Erythroblast (primary cell): ENCODE results near the gene GGTA1.

Experiments used
- GATA1 ChIP-seq: IDR thresholded peaks from 2 replicates; pipeline ENCODE4 v1.6.1; 2011; ENCODE audit warnings: low read depth, mild to moderate bottlenecking, control low read depth, low read length, moderate library complexity
- POLR2A ChIP-seq: IDR thresholded peaks from 2 replicates; pipeline ENCODE4 v1.6.1; 2011; ENCODE audit warnings: mild to moderate bottlenecking, low read length

GRCh38 chr9:121464968-121465367 is 34.7 kb downstream of the GGTA1 start:
- TF ChIP-seq POLR2A: no peak
- TF ChIP-seq GATA1: no peak
